AG10803 (cell line): ENCODE results near the gene DYNLT5.
A peak's percentile ranks its signal among the peaks of the same experiment; 100 is the strongest.
"Not testable (repeated sequence)": the region's sequence is repeated elsewhere in the genome, so short reads cannot be mapped to it uniquely, and the experiment has no call there.

Experiments used
- DNase-seq: peaks from one replicate; pipeline ENCODE4 v3.0.0; 2010; ENCODE audit warnings: low read depth
- H3K4me3 ChIP-seq: 2 replicates; pipeline ENCODE4 v1.5.1; 2011; ENCODE audit warnings: mild to moderate bottlenecking, low read length, control low read depth
- CTCF ChIP-seq: conservative IDR thresholded peaks from 2 replicates; pipeline ENCODE4 v1.5.1; 2011; ENCODE audit warnings: mild to moderate bottlenecking, low read length, control low read depth, inconsistent platforms

Gene DYNLT5

DNA sequence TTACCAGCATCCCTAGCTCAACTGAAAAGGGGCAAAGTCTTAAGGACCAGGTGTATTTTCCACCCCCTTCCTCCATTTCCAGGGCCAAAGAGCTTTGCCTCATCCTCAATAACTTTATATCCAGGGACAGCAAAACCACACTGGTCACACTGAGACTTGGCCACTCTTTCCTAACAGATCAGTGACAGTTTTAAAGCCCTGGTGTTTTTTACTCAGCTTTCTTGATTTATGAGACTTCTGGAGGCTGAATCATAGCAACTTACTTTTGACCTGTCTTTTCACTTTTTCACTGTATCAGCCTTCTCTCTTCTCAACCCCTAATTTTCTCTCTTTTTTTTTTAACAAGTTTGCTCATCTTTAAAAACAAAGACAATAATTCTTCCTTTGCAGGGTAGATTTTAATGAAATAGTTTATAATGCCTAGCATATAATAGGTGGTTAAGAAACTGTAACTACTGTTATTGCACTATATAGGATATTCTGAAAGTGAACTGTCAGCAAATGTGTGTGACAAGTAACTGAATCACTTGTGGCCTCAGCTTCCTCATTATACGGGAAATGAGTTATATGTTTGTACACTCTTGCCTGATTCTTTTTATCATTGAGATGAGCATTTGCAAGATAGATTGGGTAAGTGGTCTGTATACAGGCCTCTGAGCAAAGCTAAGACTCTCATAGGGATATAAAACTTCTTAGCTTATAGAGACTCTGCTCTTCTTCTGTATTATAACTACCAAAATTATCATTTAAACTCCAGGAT, 19.7 kb upstream of the DYNLT5 start:
- DNase-seq = peak; percentile 15
- no peak overlapping the region for H3K4me3 ChIP-seq
- no peak for TF ChIP-seq CTCF

DNA sequence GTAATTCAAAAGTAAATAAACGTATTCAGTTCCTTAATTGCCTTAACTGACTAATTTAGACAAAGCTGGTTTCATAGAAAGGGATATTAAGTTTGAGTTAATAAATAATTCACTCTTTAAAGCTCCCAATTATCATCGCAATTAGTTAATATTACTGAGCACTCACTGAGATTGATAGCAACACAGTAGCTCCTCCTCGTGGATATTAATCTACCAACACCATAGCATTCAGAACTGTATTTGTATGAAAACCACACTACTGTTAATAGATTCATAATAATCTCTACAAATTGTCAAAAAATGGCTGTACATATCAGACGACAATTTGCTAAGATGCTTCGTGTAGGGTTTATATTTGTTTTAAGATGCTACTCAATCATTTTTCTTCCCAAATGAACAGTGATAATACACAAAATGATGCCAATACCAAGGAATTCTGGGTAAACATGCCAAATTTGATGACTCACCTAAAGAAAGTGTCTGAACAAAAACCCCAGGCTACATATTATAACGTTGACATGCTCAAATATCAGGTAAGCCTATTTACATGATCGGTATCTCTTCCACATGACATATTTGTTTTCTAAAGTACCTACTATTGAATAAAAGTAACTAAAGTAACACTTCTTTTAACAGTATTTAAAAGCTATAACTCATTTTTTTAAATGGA, 18.8 kb upstream of the DYNLT5 start:
- no peak for TF ChIP-seq CTCF
- DNase-seq = peak; percentile 21

DNA sequence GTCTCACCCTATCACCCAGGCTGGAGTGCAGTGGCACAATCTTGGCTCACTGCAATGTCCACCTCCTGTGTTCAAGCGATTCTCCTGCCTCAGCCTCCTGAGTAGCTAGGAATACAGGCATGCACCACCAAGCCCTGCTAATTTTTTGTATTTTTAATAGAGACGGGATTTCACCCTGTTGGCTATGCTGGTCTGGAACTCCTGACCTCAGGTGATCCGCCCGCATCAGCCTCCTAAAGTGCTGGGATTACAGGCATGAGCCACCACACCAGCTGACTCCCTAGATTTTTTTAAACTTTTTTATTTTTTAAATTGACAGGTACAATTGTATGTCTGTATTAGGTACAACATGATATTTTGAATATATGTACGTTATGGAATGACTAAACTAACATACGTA, 17.7 kb upstream of the DYNLT5 start:
- not testable (repeated sequence) for DNase-seq, H3K4me3 ChIP-seq

More for the DNA sequence above, 18.8 kb upstream of the DYNLT5 start:
- H3K4me3 ChIP-seq = no peak overlapping the region

DNA sequence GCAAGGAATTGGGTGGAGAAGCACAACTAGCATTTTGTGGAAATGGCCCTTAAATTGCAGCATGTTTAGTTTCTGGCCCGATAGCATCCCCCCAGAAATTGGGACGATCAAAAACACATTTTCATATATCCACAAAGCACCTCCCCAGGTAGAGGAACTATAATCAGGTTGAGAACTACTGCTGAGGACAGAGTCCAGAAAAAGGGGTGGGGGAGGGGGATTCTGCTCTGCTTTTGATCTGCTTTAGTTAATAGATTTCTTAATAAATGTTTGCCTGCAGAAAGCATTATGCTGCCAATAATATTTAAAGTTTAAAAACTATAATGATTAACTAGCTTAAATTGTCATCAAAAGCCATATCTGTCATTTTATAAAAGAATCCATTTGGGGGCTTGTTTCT, 14.4 kb upstream of the DYNLT5 start:
- TF ChIP-seq CTCF = no peak
- no peak for DNase-seq
- H3K4me3 ChIP-seq = no peak overlapping the region

- H3K4me3 ChIP-seq = no peak overlapping the region
- no peak for TF ChIP-seq CTCF
- DNase-seq = no peak
These were observed 12.7 kb upstream of the DYNLT5 start for GRCh38 chr1:66739401-66740157.

DNA sequence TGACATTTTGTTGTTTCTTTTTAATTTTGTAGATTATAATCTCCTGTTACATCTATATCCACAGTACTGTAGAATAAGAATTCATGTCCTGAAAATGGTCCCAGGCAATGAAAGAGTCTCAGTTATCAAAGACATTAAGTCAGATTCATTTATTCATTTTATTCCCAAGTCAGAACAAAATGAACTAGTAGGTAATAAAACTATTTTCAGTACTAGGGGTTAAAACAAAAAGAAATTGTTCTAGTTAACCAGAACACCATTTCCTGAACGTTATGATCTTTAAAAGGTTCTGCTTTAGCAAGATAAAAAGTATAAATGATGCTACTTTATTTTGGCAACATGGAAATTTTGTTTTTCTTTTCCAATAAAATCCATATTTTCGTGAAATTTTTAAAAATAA, 6.8 kb upstream of the DYNLT5 start:
- no peak overlapping the region for H3K4me3 ChIP-seq
- DNase-seq = no peak
- TF ChIP-seq CTCF = no peak

GRCh38 chr1:66747501-66747900, 4.8 kb upstream of the DYNLT5 start:
- TF ChIP-seq CTCF = no peak
- DNase-seq = peak; percentile 82
- no peak overlapping the region for H3K4me3 ChIP-seq
